Large intestine (tissue), 3 donors: ENCODE results near the gene TNFSF4. TPM values are rescaled to one million over a fixed set of nuclear protein-coding genes. Genes with fewer than 3 reads are reported as not detected.

Experiments
- DNase-seq, 2 donors: peaks; one replicate each; pipeline versions ENCODE4 v3.0.0 to v3.0.0-alpha.2; 2013
- H3K27ac ChIP-seq: one replicate; pipeline ENCODE4 v1.5.1; 2013; ENCODE audit warnings: low read length
- H3K27me3 ChIP-seq: 2 replicates; pipeline ENCODE4 v1.6.1; 2013; ENCODE audit warnings: low read length; ENCODE audit not compliant: control insufficient read depth, insufficient read depth
- H3K36me3 ChIP-seq: 2 replicates; pipeline ENCODE4 v1.6.1; 2013; ENCODE audit warnings: low read length; ENCODE audit not compliant: control insufficient read depth, insufficient read depth
- H3K4me1 ChIP-seq: one replicate; pipeline ENCODE4 v1.6.1; 2013; ENCODE audit warnings: low read length; ENCODE audit not compliant: control insufficient read depth, insufficient read depth
- H3K4me3 ChIP-seq: one replicate; pipeline ENCODE4 v1.5.1; 2013; ENCODE audit warnings: low read length
- H3K9me3 ChIP-seq: one replicate; pipeline ENCODE4 v1.6.1; 2013; ENCODE audit warnings: mild to moderate bottlenecking, low read depth, low read length, moderate library complexity; ENCODE audit not compliant: control insufficient read depth
- WGBS: methylation state at CpG from one replicate; pipeline ENCODE4 v1.1.5; 2013; ENCODE audit warnings: low lambda C conversion rate; ENCODE audit not compliant: insufficient coverage; 5-methylcytosine and 5-hydroxymethylcytosine counted together
- polyA plus RNA-seq: library from polyadenylated mRNA; unstranded; fragments of 120-200 nt; gene quantifications from one replicate; pipeline ENCODE4 v1.2.1, GENCODE V29; 2013

The TNFSF4 gene
- polyA plus RNA-seq, 1 donor = 0.63 TPM

DNA sequence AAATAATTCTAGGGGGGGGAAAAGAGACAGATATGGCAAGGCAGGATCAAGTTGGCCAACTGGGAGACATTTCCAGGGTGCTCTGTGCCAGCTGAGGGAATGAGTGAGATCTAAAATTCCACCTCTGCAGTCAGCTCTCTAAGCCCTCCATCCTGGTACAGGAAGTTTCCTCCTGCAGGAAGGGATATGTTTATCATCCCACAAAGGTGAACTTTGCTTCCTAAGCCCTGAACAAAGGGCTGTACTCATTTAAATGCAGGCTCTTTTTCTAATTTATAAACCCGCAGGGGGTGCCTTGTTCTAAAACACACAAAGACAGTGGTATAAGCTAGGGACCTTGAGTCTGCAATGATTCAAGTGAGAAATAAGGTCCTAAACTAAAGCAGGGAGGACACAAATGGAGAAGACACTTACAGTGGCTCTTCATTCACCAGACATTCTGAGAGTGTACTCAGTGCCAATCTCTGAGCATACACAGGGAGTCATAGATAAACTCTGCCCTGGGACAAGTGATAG lies 3.6 kb upstream of the TNFSF4 start:
- Histone ChIP-seq H3K27me3 (no peaks in the 10 kb centered on the region), H3K27ac (peak overlapping the region; percentile 81), H3K36me3 (no peaks in the 10 kb centered on the region), H3K4me3 (no peak overlapping the region), H3K9me3 (no peaks in the 10 kb centered on the region), H3K4me1 (peaks cover 37% of the 10 kb centered on the region)
- no CpG with 5 or more reads among the region's 1 CpG for WGBS
- peak; percentile 19 to 78 for DNase-seq

DNA sequence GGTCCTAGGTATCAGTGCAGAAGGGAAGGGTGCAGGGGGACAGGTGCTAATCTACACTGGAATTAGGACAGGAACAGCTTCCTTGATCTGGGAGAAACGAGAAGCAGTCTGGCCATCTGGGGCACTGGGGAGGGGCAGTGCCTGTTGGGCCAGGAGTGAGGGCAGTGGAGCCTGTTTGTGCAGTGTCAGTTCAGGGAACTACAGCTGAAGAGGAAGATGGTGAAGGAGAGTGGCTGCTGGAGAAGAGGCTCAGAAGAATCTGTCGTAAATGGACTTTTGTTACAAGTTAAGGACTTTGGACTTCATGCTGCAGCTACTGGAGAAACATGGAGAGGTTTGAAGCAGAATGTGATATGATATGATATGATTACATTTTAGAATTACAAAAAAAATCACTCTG lies 3.2 kb upstream of the TNFSF4 start:
- H3K27ac ChIP-seq = peak overlapping the region; percentile 81
- no peaks in the 10 kb centered on the region for H3K36me3 ChIP-seq
- DNase-seq = peak; percentile 25 to 74
- H3K9me3 ChIP-seq = no peaks in the 10 kb centered on the region
- H3K4me3 ChIP-seq = no peak overlapping the region
- no CpG with 5 or more reads among the region's 2 CpGs for WGBS
- H3K27me3 ChIP-seq = no peaks in the 10 kb centered on the region
- H3K4me1 ChIP-seq = peaks cover 41% of the 10 kb centered on the region

DNA sequence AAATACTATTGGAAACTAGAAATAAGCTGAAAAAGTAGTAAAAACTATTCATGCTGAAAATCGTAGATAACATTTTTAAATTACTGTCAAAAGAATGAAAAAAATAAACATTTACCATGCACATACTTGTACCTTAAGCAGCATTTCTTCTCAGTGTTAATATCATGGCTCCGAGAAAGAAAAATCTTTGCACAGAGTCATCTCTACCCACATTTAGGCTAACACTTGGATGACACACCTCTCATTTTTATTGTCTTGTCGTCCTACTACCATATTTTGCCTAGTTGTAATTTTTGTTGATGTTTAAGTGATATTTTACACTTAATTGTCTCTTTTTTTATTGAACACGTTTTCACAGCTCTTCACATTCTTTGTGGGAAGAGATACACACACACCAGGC lies 1.7 kb upstream of the TNFSF4 start:
- Histone ChIP-seq H3K9me3 (no peaks in the 10 kb centered on the region), H3K36me3 (no peaks in the 10 kb centered on the region), H3K27ac (peak overlapping the region; percentile 40), H3K4me1 (peaks cover 41% of the 10 kb centered on the region), H3K4me3 (no peak overlapping the region), H3K27me3 (no peaks in the 10 kb centered on the region)
- WGBS = 64% methylated on average over 2 of the region's 4 CpGs
- DNase-seq = no peak

DNA sequence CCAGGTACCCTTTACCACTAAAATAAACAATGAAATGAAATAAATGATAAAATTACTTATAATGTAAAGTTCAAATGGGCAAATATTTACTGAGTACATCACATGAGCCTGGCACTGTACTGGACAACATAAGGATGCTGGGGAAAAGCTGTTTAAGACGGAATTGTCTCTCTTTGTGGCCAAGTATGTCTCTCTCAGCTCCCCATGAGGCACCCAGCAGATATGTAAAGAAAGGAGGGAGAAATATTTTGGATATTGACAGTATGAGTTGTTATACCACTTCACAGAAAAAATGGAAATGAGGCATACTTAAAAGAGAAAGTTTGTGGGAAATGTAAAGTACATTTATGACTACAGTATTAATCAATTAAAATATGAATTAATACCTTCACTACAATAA lies 1.0 kb upstream of the TNFSF4 start:
- Histone ChIP-seq H3K27me3 (no peaks in the 10 kb centered on the region), H3K36me3 (no peaks in the 10 kb centered on the region), H3K9me3 (no peaks in the 10 kb centered on the region), H3K4me3 (no peak overlapping the region), H3K4me1 (peaks cover 40% of the 10 kb centered on the region), H3K27ac (no peak overlapping the region)
- no CpG with 5 or more reads among the region's 1 CpG for WGBS
- DNase-seq = no peak

DNA sequence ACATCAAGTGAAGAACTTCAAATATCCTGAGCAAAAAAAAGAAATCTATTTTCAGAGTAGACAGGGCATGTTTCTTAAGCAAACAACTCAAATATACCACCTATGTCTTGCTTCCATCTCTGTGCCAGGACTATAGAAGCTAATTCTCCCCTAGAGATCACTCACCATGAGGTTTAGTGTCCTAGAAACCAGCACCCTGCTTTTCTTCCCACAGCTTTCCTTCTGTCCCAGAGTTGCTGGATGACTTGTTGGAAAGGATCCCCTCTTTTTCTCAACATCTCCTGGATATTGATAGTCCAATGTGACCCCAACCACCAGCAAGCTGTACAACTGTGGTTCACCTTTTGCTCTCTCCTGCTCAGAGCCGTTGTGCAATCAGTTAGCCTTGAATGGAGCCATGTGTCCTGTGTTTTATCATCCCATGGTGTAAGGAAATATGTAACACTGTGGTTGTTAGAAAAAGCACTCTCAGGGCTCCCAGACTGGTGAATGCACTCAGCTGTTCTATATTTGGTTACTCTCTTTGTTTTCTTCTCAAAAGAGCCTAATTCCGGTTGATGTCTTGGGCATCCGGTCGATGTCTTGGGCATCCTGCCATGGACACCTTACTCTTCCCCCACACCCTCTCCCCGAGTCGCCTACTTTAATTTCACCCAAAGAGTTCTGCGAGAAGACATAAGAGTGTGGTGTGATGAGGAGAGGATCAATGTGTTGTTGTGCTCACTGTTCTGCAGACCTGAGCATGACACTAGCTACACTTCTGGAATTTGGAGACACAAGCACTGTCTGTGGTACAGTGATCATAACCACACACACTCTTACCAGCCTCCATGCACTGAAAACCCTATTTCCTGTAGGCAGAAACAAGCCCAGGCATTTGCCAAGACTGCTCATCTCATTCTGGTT lies 1.7 kb downstream of the TNFSF4 start:
- Histone ChIP-seq H3K4me1 (peaks cover 21% of the 10 kb centered on the region), H3K27me3 (no peaks in the 10 kb centered on the region), H3K36me3 (no peaks in the 10 kb centered on the region), H3K9me3 (no peaks in the 10 kb centered on the region), H3K27ac (no peak overlapping the region), H3K4me3 (no peak overlapping the region)
- DNase-seq = peak; percentile 62 to 72
- WGBS = no CpG with 5 or more reads among the region's 7 CpGs

DNA sequence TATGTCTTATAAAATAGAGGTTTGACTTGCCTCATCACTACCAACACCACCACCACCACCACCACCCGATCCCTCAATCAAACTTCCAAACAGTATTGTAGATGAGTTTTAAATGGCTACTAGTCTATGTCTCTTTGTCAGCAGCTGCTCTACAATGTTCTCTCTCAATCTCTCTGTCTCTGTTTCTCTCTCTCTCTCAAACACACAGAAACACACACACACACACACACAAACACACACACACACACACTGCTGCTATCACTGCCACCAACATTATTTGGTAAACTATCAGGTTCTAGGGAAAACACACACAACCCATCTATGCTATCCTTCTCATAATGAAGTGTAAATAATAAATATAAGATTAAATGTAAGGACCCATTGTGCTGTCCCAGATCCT lies 2.4 kb downstream of the TNFSF4 start:
- no CpG with 5 or more reads among the region's 1 CpG for WGBS
- H3K4me3 ChIP-seq = no peak overlapping the region
- H3K27me3 ChIP-seq = no peaks in the 10 kb centered on the region
- no peaks in the 10 kb centered on the region for H3K9me3 ChIP-seq
- H3K36me3 ChIP-seq = no peaks in the 10 kb centered on the region
- peaks cover 15% of the 10 kb centered on the region for H3K4me1 ChIP-seq
- H3K27ac ChIP-seq = no peak overlapping the region
- no peak for DNase-seq

DNA sequence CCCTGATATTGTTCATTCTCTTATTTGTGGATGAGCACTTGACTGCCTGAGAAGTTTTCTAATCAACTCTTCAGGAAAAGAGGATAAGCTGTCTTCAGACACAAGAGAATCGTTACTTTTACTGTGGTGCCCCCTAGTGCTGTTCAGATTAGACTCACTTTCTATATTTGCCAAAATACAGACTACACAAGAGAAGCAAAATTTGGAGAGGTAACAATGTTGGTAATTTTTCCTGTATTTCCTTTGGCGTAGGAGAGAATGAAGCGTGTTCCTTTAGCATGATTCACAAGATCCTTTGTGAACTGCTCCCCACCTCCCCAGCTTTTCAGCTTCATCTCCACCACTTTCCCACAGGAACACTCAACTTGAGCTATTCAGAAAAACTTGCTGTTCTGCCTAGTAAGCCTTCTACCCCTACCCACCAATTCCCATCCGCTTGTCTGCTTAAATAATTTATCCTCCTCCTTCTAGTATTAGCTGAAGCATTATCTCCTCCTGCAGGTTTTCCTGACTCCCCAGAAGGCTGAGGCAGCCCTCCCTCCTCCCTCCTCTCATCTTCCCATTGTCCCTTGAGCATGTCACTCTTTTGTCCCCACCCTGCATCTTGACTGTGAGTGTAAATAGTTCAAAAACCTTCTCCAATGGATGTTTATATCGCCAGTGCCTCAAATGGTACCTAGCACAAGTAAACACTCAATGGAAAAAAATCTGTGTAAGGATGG lies 4.5 kb downstream of the TNFSF4 start:
- peak; percentile 37 to 41 for DNase-seq
- Histone ChIP-seq H3K27ac (no peak overlapping the region), H3K4me3 (no peak overlapping the region), H3K4me1 (peaks cover 12% of the 10 kb centered on the region), H3K36me3 (no peaks in the 10 kb centered on the region), H3K9me3 (no peaks in the 10 kb centered on the region), H3K27me3 (no peaks in the 10 kb centered on the region)
- 35% methylated on average over 2 of the region's 5 CpGs for WGBS

DNA sequence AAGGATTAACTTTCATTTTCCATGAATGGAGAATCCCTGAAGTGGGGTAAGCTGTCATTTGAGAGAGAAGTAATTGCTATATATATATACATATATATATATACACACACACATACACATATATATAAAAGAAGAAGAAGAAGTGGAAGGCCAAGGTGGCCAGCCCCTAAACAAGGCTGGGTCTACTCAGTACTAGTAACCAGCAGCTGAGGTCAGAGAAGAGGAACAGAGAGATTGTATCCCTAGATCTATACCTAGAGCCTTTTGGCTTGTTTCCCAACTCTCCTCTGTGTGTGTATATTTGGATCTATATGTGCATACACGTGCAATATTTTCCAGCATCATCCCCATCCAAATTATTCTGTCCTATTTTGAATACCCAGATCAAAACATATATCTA lies 5.2 kb downstream of the TNFSF4 start:
- no CpG with 5 or more reads among the region's 1 CpG for WGBS
- no peak overlapping the region for H3K4me3 ChIP-seq
- no peak for DNase-seq
- no peaks in the 10 kb centered on the region for H3K27me3 ChIP-seq
- no peak overlapping the region for H3K27ac ChIP-seq
- peaks cover 9% of the 10 kb centered on the region for H3K4me1 ChIP-seq
- no peaks in the 10 kb centered on the region for H3K9me3 ChIP-seq
- H3K36me3 ChIP-seq = no peaks in the 10 kb centered on the region

DNA sequence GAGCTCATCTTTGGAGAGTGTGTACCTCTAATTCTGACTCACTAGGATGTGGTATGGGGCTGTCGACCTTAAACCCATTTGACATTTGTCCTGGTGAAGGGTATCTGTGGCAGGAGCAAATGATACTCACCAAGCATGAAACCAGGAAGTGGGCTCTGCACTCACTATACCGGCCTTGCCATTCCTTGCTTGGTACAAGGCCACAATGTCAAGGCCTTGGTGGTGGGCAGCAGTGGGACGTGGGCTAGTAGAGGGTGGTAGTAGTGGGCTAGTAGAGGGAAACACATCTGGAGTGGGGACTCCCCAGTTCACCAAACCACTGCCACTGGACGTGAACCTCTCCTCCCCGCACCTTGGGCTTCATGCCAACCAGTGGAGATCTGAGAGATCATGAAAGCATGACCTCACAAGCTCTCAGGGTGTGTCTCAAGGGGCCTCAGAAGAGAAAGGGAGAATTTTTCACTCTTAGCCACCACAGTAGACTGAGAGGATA lies 11.5 kb downstream of the TNFSF4 start:
- H3K27ac ChIP-seq = no peak overlapping the region
- no peaks in the 10 kb centered on the region for H3K9me3 ChIP-seq
- DNase-seq = no peak
- H3K4me3 ChIP-seq = no peak overlapping the region
- H3K4me1 ChIP-seq = no peaks in the 10 kb centered on the region
- H3K36me3 ChIP-seq = no peaks in the 10 kb centered on the region
- no CpG with 5 or more reads among the region's 5 CpGs for WGBS
- no peaks in the 10 kb centered on the region for H3K27me3 ChIP-seq

DNA sequence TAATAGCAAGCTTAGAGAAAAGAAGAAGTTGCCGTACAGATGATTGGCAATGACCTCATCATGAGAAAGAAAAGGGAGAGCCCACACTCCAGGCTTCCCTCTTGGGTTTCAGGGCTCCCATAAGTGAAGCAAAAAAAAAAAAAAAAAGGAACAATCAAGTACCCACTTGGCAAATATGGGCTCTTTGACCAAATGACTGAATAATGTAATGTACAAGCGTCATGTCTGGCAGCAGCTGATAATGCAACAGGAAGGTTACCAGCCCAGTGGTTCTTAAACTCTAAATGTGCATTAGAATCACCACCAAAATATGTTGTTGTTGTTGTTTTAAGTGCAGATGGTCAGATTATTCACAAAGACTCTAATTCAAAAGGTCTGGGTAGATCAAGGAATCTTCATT lies 13.5 kb downstream of the TNFSF4 start:
- H3K27me3 ChIP-seq = no peaks in the 10 kb centered on the region
- H3K4me3 ChIP-seq = no peak overlapping the region
- H3K27ac ChIP-seq = no peak overlapping the region
- WGBS = 100% methylated on average over 1 of the region's 2 CpGs
- no peaks in the 10 kb centered on the region for H3K36me3 ChIP-seq
- no peak for DNase-seq
- no peaks in the 10 kb centered on the region for H3K4me1 ChIP-seq
- H3K9me3 ChIP-seq = no peaks in the 10 kb centered on the region
